HUES48 (cell line): Measurements from ENCODE around the gene L3MBTL1.

Source experiments
- H3K27ac ChIP-seq: one replicate; pipeline ENCODE4 v1.7.0; 2013; ENCODE audit warnings: low read depth, low read length, inconsistent platforms
- H3K27me3 ChIP-seq: 2 replicates; pipeline ENCODE4 v1.6.1; 2013; ENCODE audit warnings: mild to moderate bottlenecking, low read length; ENCODE audit not compliant: control insufficient read depth, insufficient read depth
- H3K36me3 ChIP-seq: 2 replicates; pipeline ENCODE4 v1.6.1; 2013; ENCODE audit warnings: low read length; ENCODE audit not compliant: control insufficient read depth, insufficient read depth
- H3K4me1 ChIP-seq: 2 replicates; pipeline ENCODE4 v1.6.1; 2013; ENCODE audit warnings: mild to moderate bottlenecking, low read length; ENCODE audit not compliant: control insufficient read depth, insufficient read depth
- H3K4me3 ChIP-seq: 2 replicates; pipeline ENCODE4 v1.5.1; 2013; ENCODE audit warnings: mild to moderate bottlenecking, low read depth, low read length
- H3K9ac ChIP-seq: 2 replicates; pipeline ENCODE4 v1.6.1; 2013; ENCODE audit warnings: mild to moderate bottlenecking, low read depth, low read length, moderate library complexity
- H3K9me3 ChIP-seq: 2 replicates; pipeline ENCODE4 v1.6.1; 2013; ENCODE audit warnings: low read length; ENCODE audit not compliant: control insufficient read depth, insufficient read depth

The L3MBTL1 gene

DNA sequence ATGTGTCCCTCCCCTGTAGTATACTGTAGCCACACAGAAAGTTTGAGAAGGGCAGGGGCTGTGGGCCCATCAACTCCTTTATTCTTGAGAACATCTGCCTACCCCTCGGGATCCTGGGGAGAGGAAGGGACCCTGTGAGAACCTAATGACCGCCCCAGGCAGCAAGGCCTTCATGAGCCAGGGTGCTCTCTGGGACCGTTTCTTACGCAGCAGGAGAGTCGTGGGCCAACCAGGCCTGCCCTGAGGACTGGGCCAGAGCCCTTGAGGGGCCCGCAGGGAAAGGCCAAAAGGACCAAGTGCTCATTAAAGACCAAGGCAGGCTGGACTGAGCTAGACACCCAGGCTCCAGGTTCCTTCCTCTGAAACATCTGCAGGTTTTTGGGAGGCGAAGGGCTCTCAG is 56.5 kb downstream of the L3MBTL1 start:
- no peak overlapping the region for H3K27ac ChIP-seq
- no peak overlapping the region for H3K4me3 ChIP-seq
- H3K9ac ChIP-seq, result no peak overlapping the region
- H3K36me3 ChIP-seq, result no peaks in the 10 kb centered on the region
- no peaks in the 10 kb centered on the region for H3K4me1 ChIP-seq
- H3K9me3 ChIP-seq, result no peaks in the 10 kb centered on the region
- H3K27me3 ChIP-seq, result no peaks in the 10 kb centered on the region

DNA sequence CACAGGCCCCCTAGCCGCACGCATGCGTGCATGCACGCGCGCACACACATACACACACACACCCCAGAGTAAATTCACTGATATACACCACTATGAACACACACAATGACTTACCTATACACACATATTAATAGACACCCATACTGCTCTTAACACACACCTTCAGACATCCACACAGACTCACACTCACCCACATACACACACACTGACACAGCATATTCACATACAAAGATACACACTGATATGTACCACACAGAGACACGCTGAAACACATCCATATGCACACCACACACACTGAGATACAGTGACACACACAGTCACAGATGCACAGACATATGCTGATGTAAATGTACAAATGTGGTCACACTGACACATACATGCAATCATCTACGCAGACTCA is 57.0 kb downstream of the L3MBTL1 start:
- no peaks in the 10 kb centered on the region for H3K36me3 ChIP-seq
- H3K4me3 ChIP-seq, result no peak overlapping the region
- H3K9ac ChIP-seq, result no peak overlapping the region

DNA sequence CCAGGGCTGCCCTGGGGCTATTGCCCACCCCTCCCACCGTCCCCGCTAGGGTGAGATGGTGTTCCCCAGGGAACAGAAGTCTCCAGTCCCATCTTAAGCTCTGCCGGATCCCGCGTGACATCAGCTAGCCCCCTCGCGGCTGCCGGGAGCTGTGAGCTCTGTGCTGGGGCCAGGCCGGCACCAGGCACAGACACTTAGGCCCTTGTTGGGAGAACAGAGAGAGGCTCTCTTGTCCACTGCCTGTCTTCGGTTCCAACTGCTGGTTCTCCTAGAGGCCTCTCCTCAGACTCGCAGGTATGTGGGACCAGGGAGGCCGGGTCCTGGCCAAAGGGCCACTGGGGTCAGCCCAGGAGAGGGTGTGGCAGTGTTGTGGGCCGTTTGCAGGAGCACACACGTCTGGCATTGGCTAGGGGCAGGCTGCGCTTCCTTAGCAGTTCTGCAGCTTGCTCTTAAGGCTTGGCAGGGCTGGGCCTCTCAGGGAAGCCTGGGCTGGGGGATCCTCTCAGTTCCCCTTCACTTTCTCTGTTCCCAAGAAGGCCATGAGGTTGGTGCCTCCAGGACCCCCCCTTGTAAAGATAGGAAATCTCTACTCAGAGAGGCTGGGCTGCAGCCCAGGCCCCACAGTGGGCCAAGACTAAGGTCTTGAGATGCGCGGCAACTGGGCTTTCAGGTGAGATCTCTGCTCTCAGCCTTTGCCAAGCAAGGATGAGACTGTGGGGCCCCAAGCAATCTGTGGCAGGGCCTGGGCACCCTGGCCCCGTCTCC is 57.7 kb downstream of the L3MBTL1 start:
- Histone ChIP-seq H3K4me1 (no peaks in the 10 kb centered on the region), H3K27ac (no peak overlapping the region), H3K9me3 (no peaks in the 10 kb centered on the region), H3K27me3 (no peaks in the 10 kb centered on the region), H3K36me3 (no peaks in the 10 kb centered on the region), H3K4me3 (no peak overlapping the region), H3K9ac (no peak overlapping the region)

More for the DNA sequence above, 57.0 kb downstream of the L3MBTL1 start:
- Histone ChIP-seq H3K9me3 (no peaks in the 10 kb centered on the region), H3K27ac (no peak overlapping the region), H3K27me3 (no peaks in the 10 kb centered on the region), H3K4me1 (no peaks in the 10 kb centered on the region)

DNA sequence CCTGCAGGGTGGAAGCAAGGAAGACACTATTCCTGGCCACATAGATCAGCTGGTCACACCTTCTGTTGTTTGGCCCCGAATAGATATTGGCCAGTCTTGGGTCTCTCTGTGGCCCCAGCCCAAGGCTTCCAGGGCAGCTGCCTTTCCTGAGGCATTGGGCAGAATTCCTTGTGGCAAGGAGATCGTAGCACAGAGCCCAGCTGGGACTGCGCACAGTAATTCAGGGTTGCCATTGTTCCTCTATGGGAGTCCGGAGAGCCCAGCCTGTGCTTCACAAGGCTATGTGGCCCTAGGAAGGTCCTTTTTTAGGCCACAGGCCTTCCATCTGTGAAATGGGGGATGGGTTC is 58.2 kb downstream of the L3MBTL1 start:
- no peaks in the 10 kb centered on the region for H3K4me1 ChIP-seq
- H3K9me3 ChIP-seq, result no peaks in the 10 kb centered on the region
- H3K27ac ChIP-seq, result no peak overlapping the region
- H3K9ac ChIP-seq, result no peak overlapping the region
- H3K27me3 ChIP-seq, result no peaks in the 10 kb centered on the region
- H3K4me3 ChIP-seq, result no peak overlapping the region
- no peaks in the 10 kb centered on the region for H3K36me3 ChIP-seq

DNA sequence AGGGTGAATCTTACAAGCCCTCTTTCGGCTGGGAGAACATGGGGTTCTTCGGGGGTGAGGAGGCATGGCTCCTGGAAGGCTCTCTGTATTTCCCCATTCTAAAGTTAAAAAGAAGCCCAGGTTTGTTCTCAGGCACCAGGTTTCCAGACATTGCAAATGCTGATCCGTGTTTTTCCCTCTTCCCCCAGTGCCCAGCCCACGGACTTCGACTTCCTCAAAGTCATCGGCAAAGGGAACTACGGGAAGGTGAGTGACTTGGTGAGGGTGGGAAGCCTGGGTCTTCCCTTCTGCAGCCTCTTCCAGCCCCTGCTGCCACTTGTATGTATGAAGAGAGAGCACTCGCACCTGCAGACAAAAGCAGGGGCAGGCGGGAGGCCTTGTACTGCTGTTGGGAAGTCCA is 60.0 kb downstream of the L3MBTL1 start:
- no peaks in the 10 kb centered on the region for H3K27me3 ChIP-seq
- H3K4me3 ChIP-seq, result no peak overlapping the region
- no peaks in the 10 kb centered on the region for H3K36me3 ChIP-seq
- H3K9ac ChIP-seq, result no peak overlapping the region
- no peaks in the 10 kb centered on the region for H3K9me3 ChIP-seq
- H3K4me1 ChIP-seq, result no peaks in the 10 kb centered on the region
- H3K27ac ChIP-seq, result no peak overlapping the region

DNA sequence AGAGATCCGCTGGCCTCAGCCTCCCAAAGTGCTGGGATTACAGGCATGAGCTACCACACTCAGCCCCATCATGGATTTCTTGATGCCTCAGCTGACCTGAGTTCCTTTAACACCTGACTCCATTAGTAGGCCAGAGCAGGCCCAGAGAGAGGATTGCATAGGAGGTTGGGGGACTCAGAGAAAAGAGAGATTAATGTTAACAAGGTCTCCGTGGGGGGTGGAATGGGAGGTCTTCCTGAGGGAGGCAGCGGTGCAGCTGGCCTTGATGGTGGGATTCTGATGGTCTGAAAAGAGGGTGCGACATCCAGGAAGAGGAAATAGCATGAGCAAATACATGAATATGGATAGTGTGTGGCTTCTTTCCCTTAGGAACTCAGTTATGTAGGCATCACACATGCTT is 61.2 kb downstream of the L3MBTL1 start:
- Histone ChIP-seq H3K27me3 (no peaks in the 10 kb centered on the region), H3K4me3 (no peak overlapping the region), H3K36me3 (no peaks in the 10 kb centered on the region), H3K27ac (no peak overlapping the region), H3K9ac (no peak overlapping the region), H3K4me1 (no peaks in the 10 kb centered on the region), H3K9me3 (no peaks in the 10 kb centered on the region)

DNA sequence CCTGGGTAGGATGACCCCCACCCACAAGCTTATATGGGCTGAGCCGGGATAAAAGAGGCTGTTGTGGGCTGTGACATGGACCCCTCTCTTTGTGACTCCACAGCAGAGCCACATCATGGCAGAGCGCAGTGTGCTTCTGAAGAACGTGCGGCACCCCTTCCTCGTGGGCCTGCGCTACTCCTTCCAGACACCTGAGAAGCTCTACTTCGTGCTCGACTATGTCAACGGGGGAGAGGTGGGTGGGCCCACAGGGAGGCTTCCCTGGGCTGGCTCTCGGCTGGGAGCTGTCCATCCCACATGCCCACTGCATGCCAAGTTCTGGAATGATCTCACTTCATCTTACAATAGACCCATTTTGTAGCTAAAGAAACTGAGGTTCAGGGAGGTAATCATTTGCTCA is 61.8 kb downstream of the L3MBTL1 start:
- Histone ChIP-seq H3K9ac (no peak overlapping the region), H3K27ac (no peak overlapping the region), H3K9me3 (no peaks in the 10 kb centered on the region), H3K36me3 (no peaks in the 10 kb centered on the region), H3K4me1 (no peaks in the 10 kb centered on the region), H3K4me3 (no peak overlapping the region), H3K27me3 (no peaks in the 10 kb centered on the region)

DNA sequence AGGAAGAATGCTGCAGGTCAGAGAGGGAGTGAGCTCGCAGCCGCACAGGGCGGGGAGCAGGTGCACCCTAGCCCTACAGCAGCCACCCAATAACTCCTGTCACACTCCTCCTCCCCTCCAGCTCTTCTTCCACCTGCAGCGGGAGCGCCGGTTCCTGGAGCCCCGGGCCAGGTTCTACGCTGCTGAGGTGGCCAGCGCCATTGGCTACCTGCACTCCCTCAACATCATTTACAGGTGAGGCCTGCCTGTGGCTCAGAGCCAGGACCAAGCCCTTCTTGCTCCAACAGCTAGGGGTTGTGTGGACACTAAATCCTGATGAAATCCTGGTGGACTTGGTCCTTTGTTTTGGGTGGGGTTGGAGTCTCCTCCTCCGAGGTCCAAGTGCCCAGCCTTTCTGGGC is 63.0 kb downstream of the L3MBTL1 start:
- H3K4me1 ChIP-seq, result no peaks in the 10 kb centered on the region
- H3K27ac ChIP-seq, result no peak overlapping the region
- no peaks in the 10 kb centered on the region for H3K9me3 ChIP-seq
- no peak overlapping the region for H3K9ac ChIP-seq
- no peaks in the 10 kb centered on the region for H3K27me3 ChIP-seq
- no peak overlapping the region for H3K4me3 ChIP-seq
- no peaks in the 10 kb centered on the region for H3K36me3 ChIP-seq

DNA sequence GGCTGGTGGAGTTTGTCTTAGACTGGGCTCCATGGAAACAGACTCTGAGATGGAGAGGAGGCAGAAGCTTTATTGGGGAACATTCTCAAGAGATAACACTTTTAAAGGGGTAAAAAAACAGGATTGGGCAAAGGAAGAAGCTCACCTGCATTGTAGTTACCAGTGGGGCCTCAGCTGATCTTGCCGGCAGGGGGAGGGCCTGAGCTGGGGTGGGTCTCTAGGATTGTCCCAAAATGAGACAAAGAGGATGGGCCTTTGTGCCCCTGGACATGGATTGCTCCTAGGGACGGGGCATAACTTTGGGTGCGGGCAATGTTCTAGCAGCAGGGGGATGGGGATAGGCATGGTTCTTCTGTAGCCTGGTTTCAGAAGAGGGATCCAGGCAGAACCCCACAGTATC is 63.8 kb downstream of the L3MBTL1 start:
- H3K9me3 ChIP-seq, result no peaks in the 10 kb centered on the region
- no peaks in the 10 kb centered on the region for H3K27me3 ChIP-seq

DNA sequence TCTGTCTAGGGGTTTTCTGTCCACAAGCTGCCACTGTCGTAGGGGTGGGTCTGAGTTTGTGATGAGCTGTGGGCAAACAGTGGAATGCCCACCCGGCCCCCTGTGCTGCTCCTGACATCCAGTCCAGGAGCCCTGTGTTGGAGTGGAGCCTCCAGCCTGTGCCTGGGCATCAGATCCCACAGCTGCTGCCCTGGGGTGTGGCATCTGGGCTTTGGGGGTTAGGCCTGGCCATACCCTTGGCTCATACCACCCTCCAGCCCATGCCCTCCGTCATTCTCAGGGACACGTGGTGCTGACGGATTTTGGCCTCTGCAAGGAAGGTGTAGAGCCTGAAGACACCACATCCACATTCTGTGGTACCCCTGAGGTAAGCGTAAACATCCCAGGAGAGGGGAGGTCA is 64.3 kb downstream of the L3MBTL1 start:
- Histone ChIP-seq H3K27ac (no peak overlapping the region), H3K9ac (no peak overlapping the region), H3K9me3 (no peaks in the 10 kb centered on the region)

More for the DNA sequence above, 63.8 kb downstream of the L3MBTL1 start:
- no peak overlapping the region for H3K27ac ChIP-seq
- H3K4me3 ChIP-seq, result no peak overlapping the region
- H3K36me3 ChIP-seq, result no peaks in the 10 kb centered on the region
- H3K4me1 ChIP-seq, result no peaks in the 10 kb centered on the region
- no peak overlapping the region for H3K9ac ChIP-seq

DNA sequence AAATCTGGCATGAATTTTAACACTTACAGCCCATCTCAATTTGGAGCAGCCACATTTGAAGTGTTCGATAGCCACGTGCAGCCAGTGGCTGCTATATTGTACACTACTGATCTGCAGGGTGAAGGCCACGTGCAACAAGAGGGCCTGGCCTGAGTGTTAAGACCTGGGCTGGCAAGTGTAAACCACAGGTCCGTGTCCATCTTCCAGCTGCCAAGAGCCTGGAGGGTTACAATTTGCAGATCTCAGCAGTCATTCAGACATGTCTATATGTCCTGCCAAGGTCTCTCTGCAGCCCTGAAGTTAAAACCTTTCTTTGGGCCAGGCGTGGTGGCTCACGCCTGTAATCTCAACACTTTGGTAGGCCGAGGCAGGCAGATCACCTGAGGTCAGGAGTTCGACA is 65.4 kb downstream of the L3MBTL1 start:
- Histone ChIP-seq H3K27me3 (no peaks in the 10 kb centered on the region), H3K4me3 (no peak overlapping the region), H3K36me3 (no peaks in the 10 kb centered on the region), H3K9ac (no peak overlapping the region), H3K9me3 (no peaks in the 10 kb centered on the region), H3K27ac (no peak overlapping the region), H3K4me1 (no peaks in the 10 kb centered on the region)

More for the DNA sequence above, 64.3 kb downstream of the L3MBTL1 start:
- Histone ChIP-seq H3K4me3 (no peak overlapping the region), H3K27me3 (no peaks in the 10 kb centered on the region), H3K36me3 (no peaks in the 10 kb centered on the region), H3K4me1 (no peaks in the 10 kb centered on the region)
